Measurements from ENCODE around the gene LAD1. TPM values are rescaled to one million over a fixed set of nuclear protein-coding genes. Genes with fewer than 3 reads are reported as not detected.

Gene LAD1
- total and polyA plus RNA-seq, 2 donors (not counting 1 experiment from before 2014, with no cell fraction given), result not detected

- H3K27me3 ChIP-seq (ENCODE audit: control insufficient read depth, insufficient read depth, low read length), result peaks cover 27% of the 10 kb centered on the region
- DNase-seq (ENCODE audit: low read depth in 2 of 2), result peak in 1 of 2 donors; percentile 17
These were observed 6.3 kb upstream of the LAD1 start for GRCh38 chr1:201405484-201405831.

GRCh38 chr1:201404722-201405483 lies 5.8 kb upstream of the LAD1 start:
- peaks cover 27% of the 10 kb centered on the region for H3K27me3 ChIP-seq (ENCODE audit: control insufficient read depth, insufficient read depth, low read length)
- no peak overlapping the region for H3K4me2 ChIP-seq (ENCODE audit: extremely low read depth, insufficient read depth, low read length)
- H4K20me1 ChIP-seq (ENCODE audit: control insufficient read depth, extremely low read depth, insufficient read depth, low read length), result no peaks in the 10 kb centered on the region
- no peaks in the 10 kb centered on the region for H3K9me3 ChIP-seq (ENCODE audit: control insufficient read depth, insufficient read depth, low read depth, low read length)
- no peak for TF ChIP-seq EZH2 (IDR thresholded peaks at IDR 0.05; ENCODE audit: low read length, missing control alignments)
- no peak for TF ChIP-seq CTCF (conservative IDR thresholded peaks at IDR 0.05 in 1 of 2, IDR thresholded peaks at IDR 0.05 in 1 of 2; ENCODE audit: low read depth in 1 of 2, low read length in 2 of 2)
- H3K4me3 ChIP-seq (replicated peaks in 1 of 4; ENCODE audit: control extremely low read depth in 1 of 4, insufficient read depth in 1 of 4, low read depth in 3 of 4, low read length in 4 of 4), result no peak overlapping the region
- H3K4me1 ChIP-seq (ENCODE audit: control insufficient read depth, extremely low read depth, insufficient read depth, low read length), result no peaks in the 10 kb centered on the region
- DNase-seq (ENCODE audit: low read depth in 2 of 2), result no peak
- no peak overlapping the region for H3K9ac ChIP-seq (ENCODE audit: insufficient read depth, low read length)
- no peak overlapping the region for H2AFZ ChIP-seq (ENCODE audit: low read length)
- no peaks in the 10 kb centered on the region for H3K36me3 ChIP-seq (ENCODE audit: control insufficient read depth, insufficient read depth, low read length)
- H3K79me2 ChIP-seq (ENCODE audit: control insufficient read depth, insufficient read depth, low read length), result no peaks in the 10 kb centered on the region
- H3K27ac ChIP-seq (ENCODE audit: insufficient read depth, low read length), result no peak overlapping the region

More at GRCh38 chr1:201405484-201405831, 6.3 kb upstream of the LAD1 start:
- Histone ChIP-seq H3K79me2 (ENCODE audit: control insufficient read depth, insufficient read depth, low read length) (no peaks in the 10 kb centered on the region), H3K4me1 (ENCODE audit: control insufficient read depth, extremely low read depth, insufficient read depth, low read length) (no peaks in the 10 kb centered on the region), H2AFZ (ENCODE audit: low read length) (no peak overlapping the region), H3K9me3 (ENCODE audit: control insufficient read depth, insufficient read depth, low read depth, low read length) (no peaks in the 10 kb centered on the region), H3K27ac (ENCODE audit: insufficient read depth, low read length) (no peak overlapping the region), H3K4me3 (replicated peaks in 1 of 4; ENCODE audit: control extremely low read depth in 1 of 4, insufficient read depth in 1 of 4, low read depth in 3 of 4, low read length in 4 of 4) (no peak overlapping the region), H3K9ac (ENCODE audit: insufficient read depth, low read length) (no peak overlapping the region), H3K36me3 (ENCODE audit: control insufficient read depth, insufficient read depth, low read length) (no peaks in the 10 kb centered on the region), H3K4me2 (ENCODE audit: extremely low read depth, insufficient read depth, low read length) (no peak overlapping the region), H4K20me1 (ENCODE audit: control insufficient read depth, extremely low read depth, insufficient read depth, low read length) (no peaks in the 10 kb centered on the region)
- TF ChIP-seq CTCF (conservative IDR thresholded peaks at IDR 0.05 in 1 of 2, IDR thresholded peaks at IDR 0.05 in 1 of 2; ENCODE audit: low read depth in 1 of 2, low read length in 2 of 2), result no peak
- no peak for TF ChIP-seq EZH2 (IDR thresholded peaks at IDR 0.05; ENCODE audit: low read length, missing control alignments)

GRCh38 chr1:201404055-201404454 lies 4.9 kb upstream of the LAD1 start:
- Histone ChIP-seq H2AFZ (ENCODE audit: low read length) (no peak overlapping the region), H3K36me3 (ENCODE audit: control insufficient read depth, insufficient read depth, low read length) (no peaks in the 10 kb centered on the region), H3K9me3 (ENCODE audit: control insufficient read depth, insufficient read depth, low read depth, low read length) (no peaks in the 10 kb centered on the region), H3K27me3 (ENCODE audit: control insufficient read depth, insufficient read depth, low read length) (peaks cover 30% of the 10 kb centered on the region), H3K4me1 (ENCODE audit: control insufficient read depth, extremely low read depth, insufficient read depth, low read length) (no peaks in the 10 kb centered on the region), H3K4me3 (replicated peaks in 1 of 4; ENCODE audit: control extremely low read depth in 1 of 4, insufficient read depth in 1 of 4, low read depth in 3 of 4, low read length in 4 of 4) (no peak overlapping the region), H3K4me2 (ENCODE audit: extremely low read depth, insufficient read depth, low read length) (no peak overlapping the region), H4K20me1 (ENCODE audit: control insufficient read depth, extremely low read depth, insufficient read depth, low read length) (no peaks in the 10 kb centered on the region), H3K27ac (ENCODE audit: insufficient read depth, low read length) (no peak overlapping the region), H3K9ac (ENCODE audit: insufficient read depth, low read length) (no peak overlapping the region), H3K79me2 (ENCODE audit: control insufficient read depth, insufficient read depth, low read length) (no peaks in the 10 kb centered on the region)
- TF ChIP-seq EZH2 (IDR thresholded peaks at IDR 0.05; ENCODE audit: low read length, missing control alignments) (no peak), CTCF (conservative IDR thresholded peaks at IDR 0.05 in 1 of 2, IDR thresholded peaks at IDR 0.05 in 1 of 2; ENCODE audit: low read depth in 1 of 2, low read length in 2 of 2) (no peak)
- no peak for DNase-seq (ENCODE audit: low read depth in 2 of 2)

All from fibroblast of lung (primary cell).